HepG2 (cell line): ENCODE data around the gene KRTAP9-7. TPM values are rescaled to one million over a fixed set of nuclear protein-coding genes. Genes with fewer than 3 reads are reported as not detected.
"Not testable (repeated sequence)": the region's sequence is repeated elsewhere in the genome, so short reads cannot be mapped to it uniquely, and the experiment has no call there.

Source experiments
- ATAC-seq: fragments of 200-7000 bp; cut with Tn5 transposase; 3 replicates; pipeline ENCODE4 v1.9.1; 2020; ENCODE audit warnings: mild to moderate bottlenecking, moderate library complexity
- Bru-seq: library from RNA; stranded (reverse); fragments of 400-500 nt; gene quantifications from one replicate; lab custom pipeline; 2021; lab: Mats Ljungman, UMichigan
- BruChase-seq, 2 experiments: library from RNA; stranded (reverse); fragments of 400-500 nt; gene quantifications; one replicate each; lab custom pipeline; 2021; lab: Mats Ljungman, UMichigan
- BruUV-seq: library from RNA; stranded (reverse); fragments of 400-500 nt; replicated peaks from 2 replicates; lab custom pipeline; 2021; lab: Mats Ljungman, UMichigan
- CTCF ChIA-PET: fragments of 300-600 bp; formaldehyde crosslinking; extraction: SDS; loops from one replicate; lab custom pipeline; 2021; ENCODE audit warnings: low total read pairs, inconsistent platforms, low intra/inter-chr PET ratio; lab: Yijun Ruan, JAX
- POLR2A ChIA-PET: fragments of 350-600 bp; sonication (Branson Sonifier 250); formaldehyde crosslinking; loops from one replicate; lab custom pipeline; 2020; ENCODE audit warnings: antibody characterized with exemption, inconsistent platforms; lab: Yijun Ruan, JAX
- DNase-seq: peaks from one replicate; pipeline ENCODE4 v3.0.0-alpha.2; 2015; ENCODE audit warnings: low spot score
- FAIRE-seq: peaks from 3 replicates; lab custom pipeline; 2011; peaks lifted over from hg19 to GRCh38; lab: Jason Lieb, UNC
- H2AFZ ChIP-seq: one replicate; pipeline ENCODE4 v1.6.1; 2011; ENCODE audit warnings: low read length, inconsistent platforms
- H3K27ac ChIP-seq: fragments of 300-600 bp; 3 replicates; pipeline ENCODE4 v1.8.0; 2011; ENCODE audit warnings: mixed run types, mild to moderate bottlenecking, mixed read lengths, low read length, inconsistent platforms; ENCODE audit not compliant: insufficient read depth; ENCODE audit errors: extremely low read length
- H3K27me3 ChIP-seq, 2 experiments: fragments of 200-600 bp in 1 of 2; 2 replicates in 1 of 2; 3 replicates in 1 of 2; pipeline versions ENCODE4 v1.6.0 to v1.8.0; 2011; ENCODE audit warnings: low read length in 2 of 2, mild to moderate bottlenecking in 2 of 2, moderate library complexity in 2 of 2, inconsistent platforms in 1 of 2; ENCODE audit not compliant: insufficient read depth in 2 of 2, control insufficient read depth in 1 of 2
- H3K36me3 ChIP-seq, 2 experiments: fragments of 200-600 bp in 1 of 2; replicated peaks in 1 of 2; 2 replicates in 1 of 2; 3 replicates in 1 of 2; pipeline versions ENCODE4 v1.5.1 to v1.8.0; 2011; ENCODE audit warnings: low read length in 2 of 2, inconsistent platforms in 1 of 2; ENCODE audit not compliant: insufficient read depth in 2 of 2, control insufficient read depth in 1 of 2
- H3K4me1 ChIP-seq: 2 replicates; pipeline ENCODE4 v1.5.1; 2012; ENCODE audit warnings: low read length, inconsistent platforms; ENCODE audit not compliant: insufficient read depth
- H3K4me2 ChIP-seq: 2 replicates; pipeline ENCODE4 v1.6.0; 2011; ENCODE audit warnings: low read depth, low read length, inconsistent platforms
- H3K4me3 ChIP-seq, 3 experiments: fragments of 200-600 bp in 1 of 3; sonication (generic), shearing (Covaris generic) in 1 of 3; replicated peaks in 1 of 3; 2 replicates each; pipeline ENCODE4 v1.5.1; 2011 to 2016; ENCODE audit warnings: low read length in 3 of 3, inconsistent platforms in 2 of 3, low read depth in 2 of 3, mild to moderate bottlenecking in 2 of 3, control low read depth in 1 of 3, mixed read lengths in 1 of 3; ENCODE audit not compliant: insufficient read depth in 1 of 3
- H3K79me2 ChIP-seq: one replicate; pipeline ENCODE4 v1.6.1; 2011; ENCODE audit warnings: low read length, inconsistent platforms; ENCODE audit not compliant: insufficient read depth
- H3K9ac ChIP-seq: 2 replicates; pipeline ENCODE4 v1.6.0; 2011; ENCODE audit warnings: mild to moderate bottlenecking, low read depth, low read length, inconsistent platforms; ENCODE audit not compliant: insufficient read depth
- H3K9me3 ChIP-seq: 2 replicates; pipeline ENCODE4 v1.5.1; 2012; ENCODE audit warnings: mild to moderate bottlenecking, low read length
- H4K20me1 ChIP-seq: 2 replicates; pipeline ENCODE4 v1.6.0; 2011; ENCODE audit warnings: inconsistent platforms, mild to moderate bottlenecking, low read length, moderate library complexity; ENCODE audit not compliant: insufficient read depth
- AGO2 ChIP-seq: fragments of 200-400 bp; formaldehyde crosslinking; optimal IDR thresholded peaks from 2 replicates; pipeline ENCODE3; 2017; ENCODE audit warnings: mild to moderate bottlenecking, low read depth, low read length, moderate library complexity
- HMG20A ChIP-seq: IDR thresholded peaks from 2 replicates; pipeline ENCODE4 v1.6.1; 2016; ENCODE audit warnings: borderline replicate concordance
- HMG20B ChIP-seq: conservative IDR thresholded peaks from 2 replicates; pipeline ENCODE4 v1.6.1; 2016; ENCODE audit warnings: missing genetic modification reagents, missing compliant biosample characterization
- MLLT10 ChIP-seq: sonication (generic); formaldehyde crosslinking; IDR thresholded peaks from 2 replicates; pipeline ENCODE4 v1.4.0; 2020; ENCODE audit warnings: missing genetic modification reagents
- POGK ChIP-seq: sonication (generic); formaldehyde crosslinking; conservative IDR thresholded peaks from 2 replicates; pipeline ENCODE4 v1.8.0; 2022; ENCODE audit warnings: mild to moderate bottlenecking, moderate library complexity, missing genetic modification reagents
- RARG ChIP-seq: sonication (generic); formaldehyde crosslinking; IDR thresholded peaks from 2 replicates; pipeline ENCODE4 v1.4.0; 2020; ENCODE audit warnings: low read depth, mild to moderate bottlenecking, missing genetic modification reagents
- SPEN ChIP-seq: sonication (generic); formaldehyde crosslinking; IDR thresholded peaks from 2 replicates; pipeline ENCODE4 v1.5.1; 2020; ENCODE audit warnings: low read depth, mild to moderate bottlenecking, missing genetic modification reagents
- ZNF30 ChIP-seq: sonication (generic); formaldehyde crosslinking; IDR thresholded peaks from 2 replicates; pipeline ENCODE4 v1.5.0; 2020; ENCODE audit warnings: mild to moderate bottlenecking, missing genetic modification reagents
- ZNF75D ChIP-seq: sonication (generic); formaldehyde crosslinking; IDR thresholded peaks from 2 replicates; pipeline ENCODE4 v1.8.1; 2023; ENCODE audit warnings: missing genetic modification reagents, mild to moderate bottlenecking, borderline replicate concordance
- WGBS: methylation state at CpG from one replicate; pipeline ENCODE4 v1.1.6; 2017; ENCODE audit warnings: low lambda C conversion rate; 5-methylcytosine and 5-hydroxymethylcytosine counted together
- in situ Hi-C: cut with HindIII; loops from 2 replicates; pipeline ENCODE4 v1.10.0; 2017; ENCODE audit warnings: low pct_unique_long_range_greater_than_20kb; ENCODE audit not compliant: extremely low pct_ligation_motif_present
- intact Hi-C: fragments of 100-400 bp; cut with micrococcal nuclease; formaldehyde crosslinking; loops from one replicate; pipeline ENCODE4 v1.10.0; 2022; ENCODE audit not compliant: unreplicated experiment
- long read RNA-seq, 2 experiments: library from RNA in 1 of 2; library from polyadenylated mRNA in 1 of 2; stranded (forward) in 1 of 2; unstranded in 1 of 2; transcript quantifications; one replicate each; pipeline ENCODE4 v2.0.0, GENCODE V29; 2019 to 2022
- polyA minus RNA-seq, 3 experiments: library from RNA; depleted of rRNA, polyadenylated mRNA; stranded (reverse); fragments of >200 nt; gene quantifications; 2 replicates each; pipeline ENCODE4 v1.2.3, GENCODE V29; 2011; ENCODE audit warnings: low replicate concordance in 1 of 3
- polyA plus RNA-seq, 8 experiments: library from polyadenylated mRNA; depleted of rRNA in 3 of 8; stranded (reverse) in 7 of 8; unstranded in 1 of 8; fragments of >200 nt; fragmentation: Illumina TruSeq in 4 of 8; extraction: Trizol in 4 of 8; gene quantifications; 2 replicates each; pipeline versions ENCODE4 v1.2.1 to v1.2.3, GENCODE V29; 2011 to 2016; ENCODE audit warnings: low read depth in 4 of 8, missing spikeins in 1 of 8, mixed read lengths in 1 of 8; ENCODE audit not compliant: insufficient read depth in 1 of 8
- total RNA-seq, 5 experiments: library from RNA; depleted of rRNA; stranded (reverse); fragments of >200 nt; fragmentation: Illumina TruSeq; extraction: Trizol; gene quantifications; 2 replicates each; pipeline ENCODE4 v1.2.3, GENCODE V29; 2016; ENCODE audit warnings: low read depth in 1 of 5
- TF ChIP-seq, protein P1 (sequence below): sonication (generic); formaldehyde crosslinking; IDR thresholded peaks from 2 replicates; pipeline ENCODE4 v1.4.0; 2020; ENCODE audit warnings: missing genetic modification reagents, borderline replicate concordance

KRTAP9-7 gene, protein sequence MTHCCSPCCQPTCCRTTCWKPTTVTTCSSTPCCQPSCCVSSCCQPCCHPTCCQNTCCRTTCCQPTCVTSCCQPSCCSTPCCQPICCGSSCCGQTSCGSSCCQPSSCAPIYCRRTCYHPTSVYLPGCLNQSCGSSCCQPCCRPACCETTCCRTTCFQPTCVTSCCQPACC
- total RNA-seq (2016; rRNA removed; fragmentation: Illumina TruSeq; extraction: Trizol) = not detected in 2 replicates
- not detected in 2 replicates for total RNA-seq (2016; cell fraction: cytosol; rRNA removed; fragmentation: Illumina TruSeq; extraction: Trizol; ENCODE audit: low read depth)
- total RNA-seq (2016; cell fraction: insoluble cytoplasmic fraction; rRNA removed; fragmentation: Illumina TruSeq; extraction: Trizol) = not detected in 2 replicates
- total RNA-seq (2016; cell fraction: membrane; rRNA removed; fragmentation: Illumina TruSeq; extraction: Trizol) = not detected in 2 replicates
- not detected in 2 replicates for total RNA-seq (2016; cell fraction: nucleus; rRNA removed; fragmentation: Illumina TruSeq; extraction: Trizol)
- polyA plus RNA-seq (2011; rRNA removed) = not detected in 2 replicates
- not detected in 2 replicates for polyA plus RNA-seq (2011; cell fraction: cytosol; rRNA removed)
- not detected in 2 replicates for polyA plus RNA-seq (2011; cell fraction: nucleus; rRNA removed)
- polyA plus RNA-seq (2012) = not detected in 2 replicates
- polyA plus RNA-seq (2016; cell fraction: cytosol; fragmentation: Illumina TruSeq; extraction: Trizol; ENCODE audit: low read depth) = not detected in 2 replicates
- polyA plus RNA-seq (2016; cell fraction: insoluble cytoplasmic fraction; fragmentation: Illumina TruSeq; extraction: Trizol; ENCODE audit: low read depth) = not detected in 2 replicates
- polyA plus RNA-seq (2016; cell fraction: membrane; fragmentation: Illumina TruSeq; extraction: Trizol; ENCODE audit: low read depth) = not detected in 2 replicates
- not detected in 2 replicates for polyA plus RNA-seq (2016; cell fraction: nucleus; fragmentation: Illumina TruSeq; extraction: Trizol; ENCODE audit: insufficient read depth, low read depth)
- not detected in 2 replicates for polyA minus RNA-seq (2011; rRNA and poly(A)+ RNA removed; ENCODE audit: low replicate concordance)
- polyA minus RNA-seq (2011; cell fraction: cytosol; rRNA and poly(A)+ RNA removed) = not detected in 2 replicates
- polyA minus RNA-seq (2011; cell fraction: nucleus; rRNA and poly(A)+ RNA removed) = not detected in 2 replicates
- not detected for Bru-seq, nascent RNA
- BruChase-seq, experiment 1, labeled RNA remaining after a 6-hour chase = not detected
- BruChase-seq, experiment 2, labeled RNA remaining after a 2-hour chase = not detected
- long read RNA-seq, experiment 1 = 0 reads
- long read RNA-seq, experiment 2 = 0 reads

DNA sequence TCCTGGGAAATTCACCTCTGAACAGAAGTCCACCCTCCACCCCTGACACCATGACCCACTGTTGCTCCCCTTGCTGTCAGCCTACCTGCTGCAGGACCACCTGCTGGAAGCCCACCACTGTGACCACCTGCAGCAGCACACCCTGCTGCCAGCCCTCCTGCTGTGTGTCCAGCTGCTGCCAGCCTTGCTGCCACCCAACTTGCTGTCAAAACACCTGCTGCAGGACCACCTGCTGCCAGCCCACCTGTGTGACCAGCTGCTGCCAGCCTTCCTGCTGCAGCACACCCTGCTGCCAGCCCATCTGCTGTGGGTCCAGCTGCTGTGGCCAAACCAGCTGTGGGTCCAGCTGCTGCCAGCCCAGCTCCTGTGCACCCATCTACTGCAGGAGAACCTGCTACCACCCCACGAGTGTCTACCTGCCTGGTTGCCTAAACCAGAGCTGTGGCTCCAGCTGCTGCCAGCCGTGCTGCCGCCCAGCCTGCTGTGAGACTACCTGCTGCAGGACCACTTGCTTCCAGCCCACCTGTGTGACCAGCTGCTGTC, at the start of gene KRTAP9-7:
Gene KRTAP9-7, plus strand, starts transcription at position 51 of the 543 bp plus-strand sequence. Its CDS starts 0 bp downstream, at position 51.
- H3K4me3 ChIP-seq, in situ Hi-C loops, H3K9ac ChIP-seq, H3K27ac ChIP-seq, POLR2A ChIA-PET, ATAC-seq, H4K20me1 ChIP-seq, intact Hi-C loops, H3K4me2 ChIP-seq, FAIRE-seq, DNase-seq, H3K9me3 ChIP-seq, H3K4me1 ChIP-seq, H3K27me3 ChIP-seq, CTCF ChIA-PET, H2AFZ ChIP-seq, H3K79me2 ChIP-seq, BruUV-seq, H3K36me3 ChIP-seq: not testable (repeated sequence)
- WGBS = 69% methylated on average over 2 of the region's 3 CpGs

GRCh38 chr17:41226051-41226450, 49.4 kb upstream of the KRTAP9-7 start:
- ATAC-seq (no peak), FAIRE-seq (no peak), DNase-seq (no peak)
- no peaks in the 10 kb centered on the region for H3K9me3 ChIP-seq
- H4K20me1 ChIP-seq = no peaks in the 10 kb centered on the region
- no peak overlapping the region for H2AFZ ChIP-seq
- no peak overlapping the region for H3K4me3 ChIP-seq
- in situ Hi-C loops = no loop called here
- ChIA-PET POLR2A (no interaction called here), CTCF (no interaction called here)
- no peaks in the 10 kb centered on the region for H3K4me1 ChIP-seq
- H3K79me2 ChIP-seq = no peaks in the 10 kb centered on the region
- intact Hi-C loops = no loop called here
- BruUV-seq = no TSS peak
- H3K9ac ChIP-seq = no peak overlapping the region
- 33% methylated on average over 6 of the region's 6 CpGs for WGBS
- no peaks in the 10 kb centered on the region for H3K36me3 ChIP-seq
- no peak overlapping the region for H3K27ac ChIP-seq
- no peak overlapping the region for H3K4me2 ChIP-seq
- H3K27me3 ChIP-seq = no peaks in the 10 kb centered on the region; a peak in 3 of 5 replicates
- TF ChIP-seq HMG20A (CRISPR knock-in tag) (no peak), ZNF75D (CRISPR knock-in tag) (no peak), MLLT10 (CRISPR knock-in tag) (no peak), HMG20B (CRISPR knock-in tag) (no peak), POGK (CRISPR knock-in tag) (no peak), RARG (no peak), ZNF30 (CRISPR knock-in tag) (no peak), SPEN (CRISPR knock-in tag) (no peak), AGO2 (no peak)
- TF ChIP-seq, protein P1, sequence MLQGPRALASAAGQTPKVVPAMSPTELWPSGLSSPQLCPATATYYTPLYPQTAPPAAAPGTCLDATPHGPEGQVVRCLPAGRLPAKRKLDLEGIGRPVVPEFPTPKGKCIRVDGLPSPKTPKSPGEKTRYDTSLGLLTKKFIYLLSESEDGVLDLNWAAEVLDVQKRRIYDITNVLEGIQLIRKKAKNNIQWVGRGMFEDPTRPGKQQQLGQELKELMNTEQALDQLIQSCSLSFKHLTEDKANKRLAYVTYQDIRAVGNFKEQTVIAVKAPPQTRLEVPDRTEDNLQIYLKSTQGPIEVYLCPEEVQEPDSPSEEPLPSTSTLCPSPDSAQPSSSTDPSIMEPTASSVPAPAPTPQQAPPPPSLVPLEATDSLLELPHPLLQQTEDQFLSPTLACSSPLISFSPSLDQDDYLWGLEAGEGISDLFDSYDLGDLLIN = no peak
